Thymus (tissue), 11 donors: Measurements from ENCODE around the gene P4HA1. TPM values are rescaled to one million over a fixed set of nuclear protein-coding genes. Genes with fewer than 3 reads are reported as not detected.
"Not testable (repeated sequence)": the region's sequence is repeated elsewhere in the genome, so short reads cannot be mapped to it uniquely, and the experiment has no call there.

Experiments
- DNase-seq, 9 donors: peaks; one replicate each; pipeline ENCODE4 v3.0.0-alpha.2; 2013; ENCODE audit warnings: low spot score in 9 of 9, low read depth in 6 of 9, missing footprints in 1 of 9
- H3K27ac ChIP-seq, 2 donors: one replicate each; pipeline ENCODE4 v1.5.1; 2013; ENCODE audit warnings: control low read depth in 1 of 2, low read depth in 1 of 2, low read length in 1 of 2, mild to moderate bottlenecking in 1 of 2, moderate library complexity in 1 of 2
- H3K27me3 ChIP-seq, 2 donors: one replicate each; pipeline ENCODE4 v1.5.1; 2013; ENCODE audit warnings: low read length in 1 of 2; ENCODE audit not compliant: control insufficient read depth in 2 of 2, insufficient read depth in 1 of 2
- H3K36me3 ChIP-seq, 2 donors: one replicate each; pipeline ENCODE4 v1.5.1; 2013; ENCODE audit warnings: low read length in 1 of 2, mild to moderate bottlenecking in 1 of 2, moderate library complexity in 1 of 2; ENCODE audit not compliant: control insufficient read depth in 2 of 2, insufficient read depth in 2 of 2
- H3K4me1 ChIP-seq, 2 donors: one replicate each; pipeline ENCODE4 v1.5.1; 2013; ENCODE audit warnings: low read length in 2 of 2; ENCODE audit not compliant: control insufficient read depth in 2 of 2, insufficient read depth in 2 of 2
- H3K4me3 ChIP-seq, 2 donors: one replicate each; pipeline ENCODE4 v1.5.1; 2013; ENCODE audit warnings: low read length in 2 of 2, control low read depth in 1 of 2, mild to moderate bottlenecking in 1 of 2
- H3K9me3 ChIP-seq, 2 donors: one replicate each; pipeline ENCODE4 v1.5.1; 2013; ENCODE audit warnings: low read length in 1 of 2, mild to moderate bottlenecking in 1 of 2; ENCODE audit not compliant: control insufficient read depth in 2 of 2, insufficient read depth in 1 of 2
- WGBS: extraction: QIAGEN DNeasy Blood & Tissue Kit; methylation state at CpG from one replicate; pipeline ENCODE4 v1.1.7; 2013; 5-methylcytosine and 5-hydroxymethylcytosine counted together
- polyA plus RNA-seq: library from polyadenylated mRNA; stranded (reverse); fragments of 200-250 nt; gene quantifications from one replicate; pipeline ENCODE4 v1.2.3, GENCODE V29; 2013
- total RNA-seq: library from RNA; stranded (reverse); fragments of 120-200 nt; gene quantifications from one replicate; pipeline ENCODE4 v1.2.4, GENCODE V29; 2013
- donor health status: healthy.

P4HA1 gene
- total and polyA plus RNA-seq, 2 donors, result 15.7 to 50.2 TPM

- no peak overlapping the region for H3K4me3 ChIP-seq
- H3K9me3 ChIP-seq, result no peaks in the 10 kb centered on the region
- WGBS, result 99% methylated on average over 1 of the region's 1 CpG
- H3K36me3 ChIP-seq, result peaks cover 2 to 22% of the 10 kb centered on the region in 2 donors
- no peaks in the 10 kb centered on the region for H3K4me1 ChIP-seq
- H3K27me3 ChIP-seq, result no peaks in the 10 kb centered on the region
- H3K27ac ChIP-seq, result no peak overlapping the region
- no peak for DNase-seq
Measured at GRCh38 chr10:73019100-73019499, 77.6 kb downstream of the P4HA1 start.

- no peak for DNase-seq
- no peaks in the 10 kb centered on the region for H3K9me3 ChIP-seq
- WGBS, result 100% methylated on average over 1 of the region's 1 CpG
- H3K27me3 ChIP-seq, result no peaks in the 10 kb centered on the region
- peaks cover 2 to 22% of the 10 kb centered on the region in 2 donors for H3K36me3 ChIP-seq
- H3K4me3 ChIP-seq, result no peak overlapping the region
- no peak overlapping the region for H3K27ac ChIP-seq
- H3K4me1 ChIP-seq, result no peaks in the 10 kb centered on the region
Measured at GRCh38 chr10:73018632-73019031, 78.0 kb downstream of the P4HA1 start.

DNA sequence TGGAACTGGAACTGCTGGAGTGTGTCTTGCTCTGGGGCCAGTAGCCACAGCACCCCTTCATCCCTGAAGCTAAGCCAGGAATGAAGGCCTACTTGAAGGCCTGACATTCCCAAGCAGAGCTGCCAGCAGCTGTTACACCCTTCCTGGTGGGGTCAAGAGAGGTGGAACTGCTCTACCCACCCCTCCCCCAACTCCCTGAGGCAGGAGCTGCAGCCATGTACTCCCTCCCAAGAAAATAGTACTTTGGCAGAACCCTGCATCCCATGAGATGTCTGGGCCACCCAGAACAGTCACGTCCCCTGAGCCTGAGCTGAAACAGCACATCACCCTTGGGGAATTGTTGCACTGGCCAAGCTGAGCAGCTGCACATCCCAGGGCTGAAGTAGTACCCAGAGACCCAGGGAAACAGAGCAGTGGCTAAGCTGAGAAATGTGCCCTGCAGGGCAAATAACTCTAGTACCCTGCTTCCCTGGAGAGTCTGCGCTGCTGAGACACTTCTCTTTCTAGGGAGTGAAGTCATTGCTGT, 78.6 kb downstream of the P4HA1 start:
- H3K27ac ChIP-seq, result no peak overlapping the region

DNA sequence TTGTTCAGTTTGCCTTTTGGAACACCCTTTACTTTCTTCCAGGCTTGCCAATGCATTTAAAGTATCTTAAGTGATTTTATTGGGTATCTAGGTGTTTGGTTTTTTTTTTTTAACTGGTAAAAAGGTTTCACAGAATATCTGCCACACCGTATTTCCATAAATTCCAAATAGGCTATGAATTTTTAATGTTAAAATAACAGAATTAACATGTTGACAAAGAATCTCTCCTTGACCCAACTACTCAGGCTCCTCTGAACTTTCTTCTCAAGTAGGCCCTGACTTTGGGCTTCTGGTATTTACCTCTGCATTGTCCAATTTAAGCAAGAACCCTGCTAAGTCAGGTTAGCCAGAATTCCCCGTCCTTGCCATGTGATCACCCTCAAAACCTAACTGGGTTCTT, 80.9 kb downstream of the P4HA1 start:
- H3K9me3 ChIP-seq, result no peaks in the 10 kb centered on the region

More for the DNA sequence above, 78.6 kb downstream of the P4HA1 start:
- H3K4me3 ChIP-seq, result no peak overlapping the region
- H3K27me3 ChIP-seq, result no peaks in the 10 kb centered on the region
- no peaks in the 10 kb centered on the region for H3K4me1 ChIP-seq
- peaks cover 5 to 25% of the 10 kb centered on the region in 2 donors for H3K36me3 ChIP-seq
- no peaks in the 10 kb centered on the region for H3K9me3 ChIP-seq
- DNase-seq, result no peak
- WGBS, result 98% methylated on average over 2 of the region's 2 CpGs

DNA sequence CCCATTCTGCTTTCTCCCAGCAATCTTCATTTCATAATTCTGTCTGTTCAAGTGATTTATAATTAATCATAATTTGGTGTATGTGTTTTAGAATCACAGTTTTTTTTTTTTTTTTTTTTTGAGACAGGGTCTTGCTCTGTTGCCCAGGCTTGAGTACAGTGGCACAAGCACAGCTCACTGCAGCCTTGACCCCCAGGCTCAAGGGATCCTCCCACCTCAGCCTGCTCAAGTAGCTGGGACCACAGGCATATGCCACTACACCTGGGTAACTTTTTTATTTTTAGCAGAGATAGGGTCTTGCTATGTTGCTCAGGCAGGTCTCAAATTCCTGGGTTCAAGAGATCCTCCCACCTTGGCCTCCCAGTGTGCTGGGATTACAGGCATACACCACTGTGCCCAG, 92.8 kb downstream of the P4HA1 start:
- H3K9me3 ChIP-seq, result no peaks in the 10 kb centered on the region
- H3K4me1 ChIP-seq, result no peaks in the 10 kb centered on the region
- no peak overlapping the region for H3K27ac ChIP-seq
- H3K27me3 ChIP-seq, result no peaks in the 10 kb centered on the region
- peaks cover 0 to 8% of the 10 kb centered on the region in 2 donors for H3K36me3 ChIP-seq
- H3K4me3 ChIP-seq, result no peak overlapping the region
- no peak for DNase-seq

More for the DNA sequence above, 80.9 kb downstream of the P4HA1 start:
- no peak for DNase-seq
- H3K27ac ChIP-seq, result no peak overlapping the region
- peaks cover 5 to 28% of the 10 kb centered on the region in 2 donors for H3K36me3 ChIP-seq
- WGBS, result over 99% methylated on average over 2 of the region's 2 CpGs
- no peaks in the 10 kb centered on the region for H3K4me1 ChIP-seq
- no peak overlapping the region for H3K4me3 ChIP-seq
- no peaks in the 10 kb centered on the region for H3K27me3 ChIP-seq

DNA sequence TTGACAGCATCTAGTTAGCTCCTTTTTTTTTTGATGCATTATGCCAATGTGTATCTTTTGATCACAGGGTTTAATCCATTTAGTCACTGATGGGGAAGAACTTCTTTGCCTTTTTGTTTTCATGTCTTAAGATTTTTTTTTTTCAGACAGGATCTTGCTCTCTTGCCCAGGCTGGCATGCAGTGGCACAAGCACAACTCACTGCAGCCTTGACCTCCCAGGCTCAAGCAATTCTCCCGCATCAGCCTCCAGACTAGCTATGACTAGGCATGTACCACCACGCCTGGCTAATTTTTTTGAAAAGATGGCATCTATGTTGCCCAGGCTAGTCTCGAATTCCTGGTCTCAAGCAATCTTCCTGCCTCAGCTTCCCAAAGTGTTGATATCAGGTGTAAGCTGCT, 95.7 kb downstream of the P4HA1 start:
- H3K36me3 ChIP-seq, result peaks cover 0 to 5% of the 10 kb centered on the region in 2 donors
- H3K4me3 ChIP-seq, result no peak overlapping the region
- no peak overlapping the region for H3K27ac ChIP-seq
- peaks cover 0 to 6% of the 10 kb centered on the region in 2 donors for H3K9me3 ChIP-seq
- WGBS, result 99% methylated on average over 3 of the region's 3 CpGs
- no peak for DNase-seq
- H3K27me3 ChIP-seq, result no peaks in the 10 kb centered on the region
- H3K4me1 ChIP-seq, result no peaks in the 10 kb centered on the region

- DNase-seq, result no peak
- Histone ChIP-seq H3K36me3 (no peaks in the 10 kb centered on the region), H3K27ac (no peak overlapping the region), H3K9me3 (peaks cover 0 to 6% of the 10 kb centered on the region in 2 donors), H3K4me3 (no peak overlapping the region), H3K27me3 (no peaks in the 10 kb centered on the region), H3K4me1 (no peaks in the 10 kb centered on the region)
- 97% methylated on average over 2 of the region's 2 CpGs for WGBS
Measured at GRCh38 chr10:72997099-72997498, 99.6 kb downstream of the P4HA1 start.

GRCh38 chr10:72995459-72995858, 101.2 kb downstream of the P4HA1 start:
- H3K36me3 ChIP-seq, H3K27ac ChIP-seq, H3K9me3 ChIP-seq, H3K4me3 ChIP-seq, H3K4me1 ChIP-seq, H3K27me3 ChIP-seq, DNase-seq: not testable (repeated sequence)

DNA sequence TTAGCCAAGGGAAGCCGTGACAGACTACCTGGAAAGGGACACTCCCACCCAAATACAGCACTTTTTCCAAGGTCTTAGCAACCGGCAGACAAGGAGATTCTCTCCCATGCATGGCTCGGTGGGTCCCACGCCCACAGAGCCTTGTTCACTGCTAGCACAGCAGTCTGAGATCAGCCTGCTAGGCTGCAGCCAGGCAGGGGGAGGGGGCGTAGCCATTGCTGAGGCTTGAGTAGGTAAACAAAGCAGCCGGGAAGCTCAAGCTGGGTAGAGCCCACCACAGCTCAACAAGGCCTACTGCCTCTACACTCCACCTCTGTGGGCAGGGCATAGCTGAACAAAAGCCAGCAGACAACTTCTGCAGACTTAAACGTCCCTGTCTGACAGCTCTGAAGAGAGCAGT, 106.9 kb downstream of the P4HA1 start:
- DNase-seq, H3K36me3 ChIP-seq, H3K27ac ChIP-seq, H3K27me3 ChIP-seq, H3K4me1 ChIP-seq, H3K9me3 ChIP-seq, H3K4me3 ChIP-seq: not testable (repeated sequence)
- 96% methylated on average over 7 of the region's 7 CpGs for WGBS

- H3K36me3 ChIP-seq, H3K4me3 ChIP-seq, DNase-seq, H3K27me3 ChIP-seq, H3K27ac ChIP-seq, H3K4me1 ChIP-seq: not testable (repeated sequence)
- 98% methylated on average over 4 of the region's 4 CpGs for WGBS
- H3K9me3 ChIP-seq, result peaks cover 1 to 17% of the 10 kb centered on the region in 2 donors
Measured at GRCh38 chr10:72984618-72985017, 112.0 kb downstream of the P4HA1 start.
